H1 (cell line): ENCODE measurements around the gene CENPA. TPM values are rescaled to one million over a fixed set of nuclear protein-coding genes. Genes with fewer than 3 reads are reported as not detected.

Source experiments
- CTCF ChIA-PET: fragments of 300-600 bp; sonication (Branson Sonifier 250); formaldehyde crosslinking; loops from one replicate; lab custom pipeline; 2021; ENCODE audit not compliant: partially characterized antibody; lab: Charles Lee
- POLR2A ChIA-PET: fragments of 300-600 bp; sonication (Branson Sonifier 250); formaldehyde crosslinking; loops from one replicate; lab custom pipeline; 2021; ENCODE audit warnings: inconsistent platforms; ENCODE audit not compliant: partially characterized antibody; lab: Charles Lee
- DNase-seq, 2 experiments: peaks; one replicate each; pipeline versions ENCODE4 v3.0.0 to v3.0.0-alpha.2; 2010 to 2022; ENCODE audit warnings: low spot score in 2 of 2, low read depth in 1 of 2, mixed read lengths in 1 of 2
- FAIRE-seq: peaks from 2 replicates; lab custom pipeline; 2011; peaks lifted over from hg19 to GRCh38; lab: Jason Lieb, UNC
- H2AFZ ChIP-seq: 2 replicates; pipeline ENCODE4 v1.8.1; 2012; ENCODE audit warnings: low read length, inconsistent platforms
- H2AK5ac ChIP-seq: 2 replicates; pipeline ENCODE4 v1.6.1; 2013; ENCODE audit warnings: low read depth, low read length
- H2BK120ac ChIP-seq: replicated peaks from 2 replicates; pipeline ENCODE3; 2013; ENCODE audit warnings: low read depth, low read length, inconsistent platforms
- H2BK12ac ChIP-seq: 2 replicates; pipeline ENCODE4 v1.6.1; 2013; ENCODE audit warnings: low read depth, low read length
- H2BK15ac ChIP-seq: 2 replicates; pipeline ENCODE4 v1.6.1; 2013; ENCODE audit warnings: low read length
- H2BK20ac ChIP-seq: 2 replicates; pipeline ENCODE4 v1.6.1; 2013; ENCODE audit warnings: low read length
- H2BK5ac ChIP-seq: 2 replicates; pipeline ENCODE4 v1.6.1; 2013; ENCODE audit warnings: low read depth, low read length
- H3K14ac ChIP-seq: 2 replicates; pipeline ENCODE4 v1.6.1; 2013; ENCODE audit warnings: inconsistent platforms; ENCODE audit not compliant: insufficient read length
- H3K18ac ChIP-seq: 2 replicates; pipeline ENCODE4 v1.6.1; 2013; ENCODE audit warnings: low read length; ENCODE audit errors: extremely low read depth
- H3K23ac ChIP-seq: 2 replicates; pipeline ENCODE4 v1.6.1; 2013; ENCODE audit warnings: inconsistent platforms; ENCODE audit not compliant: insufficient read length
- H3K23me2 ChIP-seq: 2 replicates; pipeline ENCODE4 v1.6.1; 2013; ENCODE audit warnings: low read depth, low read length
- H3K27ac ChIP-seq: 2 replicates; pipeline ENCODE4 v1.6.1; 2011; ENCODE audit warnings: low read depth, low read length, inconsistent platforms
- H3K27me3 ChIP-seq, 4 experiments: replicated peaks in 1 of 4; 1 replicate in 1 of 4; 2 replicates in 3 of 4; pipeline versions ENCODE4 v1.6.1 to v1.8.1; 2011 to 2013; ENCODE audit warnings: low read length in 3 of 4, mild to moderate bottlenecking in 3 of 4, inconsistent platforms in 2 of 4, mixed read lengths in 2 of 4, moderate library complexity in 1 of 4; ENCODE audit not compliant: control insufficient read depth in 3 of 4, insufficient read depth in 3 of 4; ENCODE audit errors: extremely low read depth in 1 of 4
- H3K36me3 ChIP-seq, 4 experiments: 2 replicates each; pipeline versions ENCODE4 v1.6.1 to v1.8.1; 2011 to 2013; ENCODE audit warnings: mild to moderate bottlenecking in 4 of 4, low read length in 3 of 4, moderate library complexity in 2 of 4, control low read depth in 1 of 4, inconsistent platforms in 1 of 4; ENCODE audit not compliant: insufficient read depth in 4 of 4, control insufficient read depth in 2 of 4
- H3K4ac ChIP-seq: replicated peaks from 2 replicates; pipeline ENCODE3; 2013; ENCODE audit warnings: low read length, low read depth, mixed read lengths, inconsistent platforms; ENCODE audit not compliant: insufficient read length
- H3K4me1 ChIP-seq, 4 experiments: replicated peaks in 1 of 4; 1 replicate in 1 of 4; 2 replicates in 3 of 4; pipeline versions ENCODE4 v1.6.1 to v1.8.1; 2011 to 2013; ENCODE audit warnings: low read length in 3 of 4, inconsistent platforms in 2 of 4, mixed read lengths in 1 of 4; ENCODE audit not compliant: insufficient read depth in 4 of 4, control insufficient read depth in 3 of 4
- H3K4me2 ChIP-seq, 2 experiments: 2 replicates each; pipeline versions ENCODE4 v1.6.1 to v1.8.1; 2011 to 2013; ENCODE audit warnings: low read depth in 2 of 2, low read length in 2 of 2, control low read depth in 1 of 2, inconsistent platforms in 1 of 2, mild to moderate bottlenecking in 1 of 2; ENCODE audit not compliant: insufficient read depth in 1 of 2
- H3K4me3 ChIP-seq, 4 experiments: fragments of 200-600, 300-600 bp in 1 of 4; sonication (generic), shearing (Covaris generic), sonication (Bioruptor Twin) in 1 of 4; 2 replicates each; pipeline versions ENCODE4 v1.5.1 to v1.8.1; 2011 to 2016; ENCODE audit warnings: low read length in 4 of 4, low read depth in 3 of 4, control low read depth in 2 of 4, inconsistent platforms in 2 of 4, mild to moderate bottlenecking in 2 of 4, mixed read lengths in 1 of 4, moderate library complexity in 1 of 4; ENCODE audit not compliant: insufficient read depth in 2 of 4; ENCODE audit errors: extremely low read depth in 1 of 4
- H3K56ac ChIP-seq: replicated peaks from 2 replicates; pipeline ENCODE3; 2013; ENCODE audit warnings: low read depth, mild to moderate bottlenecking, mixed read lengths, low read length, inconsistent platforms; ENCODE audit not compliant: insufficient read length
- H3K79me1 ChIP-seq: 2 replicates; pipeline ENCODE4 v1.6.1; 2013; ENCODE audit warnings: low read depth, low read length, control low read depth
- H3K79me2 ChIP-seq, 2 experiments: 2 replicates each; pipeline versions ENCODE4 v1.6.1 to v1.8.1; 2012 to 2013; ENCODE audit warnings: low read length in 2 of 2, mild to moderate bottlenecking in 2 of 2, inconsistent platforms in 1 of 2; ENCODE audit not compliant: insufficient read depth in 2 of 2, control insufficient read depth in 1 of 2
- H3K9ac ChIP-seq, 4 experiments: replicated peaks in 1 of 4; 1 replicate in 1 of 4; 2 replicates in 3 of 4; pipeline versions ENCODE4 v1.6.1 to v1.8.1; 2011 to 2013; ENCODE audit warnings: low read depth in 3 of 4, low read length in 3 of 4, control low read depth in 2 of 4, mild to moderate bottlenecking in 2 of 4, moderate library complexity in 2 of 4, inconsistent platforms in 1 of 4; ENCODE audit errors: extremely low read depth in 1 of 4
- H3K9me3 ChIP-seq, 2 experiments: 2 replicates each; pipeline versions ENCODE4 v1.6.1 to v1.8.1; 2012 to 2013; ENCODE audit warnings: mild to moderate bottlenecking in 2 of 2, moderate library complexity in 2 of 2, control low read depth in 1 of 2, inconsistent platforms in 1 of 2, low read depth in 1 of 2, low read length in 1 of 2, mixed read lengths in 1 of 2; ENCODE audit not compliant: insufficient read depth in 2 of 2
- H4K20me1 ChIP-seq, 2 experiments: replicated peaks in 1 of 2; 2 replicates each; pipeline versions ENCODE3 to v1.8.1; 2011 to 2013; ENCODE audit warnings: inconsistent platforms in 2 of 2, low read length in 2 of 2, mild to moderate bottlenecking in 1 of 2; ENCODE audit not compliant: insufficient read depth in 2 of 2, control insufficient read depth in 1 of 2
- H4K5ac ChIP-seq: 2 replicates; pipeline ENCODE4 v1.6.1; 2013; ENCODE audit warnings: low read length, low read depth, mixed read lengths, inconsistent platforms; ENCODE audit not compliant: insufficient read length
- H4K8ac ChIP-seq: 2 replicates; pipeline ENCODE4 v1.8.0; 2013; ENCODE audit warnings: mild to moderate bottlenecking, moderate library complexity, low read length, inconsistent platforms; ENCODE audit not compliant: insufficient read depth; ENCODE audit errors: extremely low read depth
- H4K91ac ChIP-seq: replicated peaks from 2 replicates; pipeline ENCODE3; 2013; ENCODE audit warnings: low read length, mixed read lengths, inconsistent platforms; ENCODE audit not compliant: insufficient read length
- BCL11A ChIP-seq, 2 experiments: IDR thresholded peaks; one replicate each; pipeline ENCODE4 v1.6.1; 2011; ENCODE audit warnings: low read depth in 2 of 2, low read length in 2 of 2, mild to moderate bottlenecking in 2 of 2
- CHD1 ChIP-seq: IDR thresholded peaks from 2 replicates; pipeline ENCODE4 v1.6.1; 2012; ENCODE audit warnings: low read depth, low read length, improper control_type of control experiment
- KDM1A ChIP-seq: fragments of 200-600, 300-600 bp; sonication (generic); IDR thresholded peaks from 2 replicates; pipeline ENCODE4 v1.7.1; 2016; ENCODE audit warnings: mild to moderate bottlenecking, low read length, borderline replicate concordance
- NRF1 ChIP-seq: IDR thresholded peaks from 2 replicates; pipeline ENCODE4 v1.6.1; 2011; ENCODE audit warnings: mild to moderate bottlenecking, low read depth, low read length, improper control_type of control experiment
- POLR2A ChIP-seq, 2 experiments: IDR thresholded peaks; 1 replicate in 1 of 2; 2 replicates in 1 of 2; pipeline ENCODE4 v1.6.1; 2011; ENCODE audit warnings: low read depth in 2 of 2, low read length in 2 of 2, mild to moderate bottlenecking in 2 of 2; ENCODE audit errors: control extremely low read depth in 1 of 2
- RXRA ChIP-seq: IDR thresholded peaks from 2 replicates; pipeline ENCODE4 v1.6.1; 2011; ENCODE audit warnings: low read depth, mild to moderate bottlenecking, low read length, moderate library complexity; ENCODE audit not compliant: insufficient read depth
- SAP30 ChIP-seq: fragments of 300-600 bp; sonication (generic); IDR thresholded peaks from 2 replicates; pipeline ENCODE4 v1.7.1; 2012; ENCODE audit warnings: low read length, moderate library complexity, mild to moderate bottlenecking, inconsistent platforms; ENCODE audit not compliant: insufficient read depth, insufficient replicate concordance
- SIX5 ChIP-seq: IDR thresholded peaks from 2 replicates; pipeline ENCODE4 v1.6.1; 2011; ENCODE audit warnings: mild to moderate bottlenecking, low read depth, low read length
- SP4 ChIP-seq: IDR thresholded peaks from 2 replicates; pipeline ENCODE4 v1.6.1; 2012; ENCODE audit warnings: low read length, inconsistent platforms
- WGBS, 2 experiments: shearing (Covaris generic) in 1 of 2; methylation state at CpG; one replicate each; pipeline versions ENCODE4 v1.1.6 to v1.1.7; 2013 to 2015; ENCODE audit warnings: low lambda C conversion rate in 2 of 2, mixed read lengths in 2 of 2, inconsistent platforms in 1 of 2, low coverage in 1 of 2, missing lambda C conversion rate in 1 of 2; ENCODE audit not compliant: insufficient replicate concordance in 2 of 2, insufficient coverage in 1 of 2, insufficient read length in 1 of 2; ENCODE audit errors: extremely low coverage in 1 of 2, missing lambda C conversion rate in 1 of 2; 5-methylcytosine and 5-hydroxymethylcytosine counted together
- polyA plus RNA-seq, 7 experiments: library from polyadenylated mRNA; depleted of rRNA in 3 of 7; stranded (reverse) in 5 of 7; unstranded in 2 of 7; fragments of >200 nt in 5 of 7; fragments of 200-250 nt in 2 of 7; gene quantifications; 1 replicate in 5 of 7; 2 replicates in 1 of 7; 4 replicates in 1 of 7; pipeline versions ENCODE4 v1.2.1 to v1.2.3, GENCODE V29; 2011 to 2013; ENCODE audit warnings: missing spikeins in 2 of 7, mixed read lengths in 2 of 7
- total RNA-seq: library from RNA; stranded (reverse); fragmentation: NEBNext Ultra II Directional; extraction: Animal tissue kit (Norgen Biotek cat#: 25700); gene quantifications from 2 replicates; pipeline ENCODE4 v1.2.1, GENCODE V29; 2021
- TF ChIP-seq, protein P1 (sequence below): IDR thresholded peaks from 2 replicates; pipeline ENCODE4 v1.6.1; 2011; ENCODE audit warnings: low read length, improper control_type of control experiment

CENPA gene
- total and polyA plus RNA-seq, 2 of the 8 experiments (the other 6 are each of a cell fraction or from before 2014, with no cell fraction given): 19.4 to 30.9 TPM

DNA sequence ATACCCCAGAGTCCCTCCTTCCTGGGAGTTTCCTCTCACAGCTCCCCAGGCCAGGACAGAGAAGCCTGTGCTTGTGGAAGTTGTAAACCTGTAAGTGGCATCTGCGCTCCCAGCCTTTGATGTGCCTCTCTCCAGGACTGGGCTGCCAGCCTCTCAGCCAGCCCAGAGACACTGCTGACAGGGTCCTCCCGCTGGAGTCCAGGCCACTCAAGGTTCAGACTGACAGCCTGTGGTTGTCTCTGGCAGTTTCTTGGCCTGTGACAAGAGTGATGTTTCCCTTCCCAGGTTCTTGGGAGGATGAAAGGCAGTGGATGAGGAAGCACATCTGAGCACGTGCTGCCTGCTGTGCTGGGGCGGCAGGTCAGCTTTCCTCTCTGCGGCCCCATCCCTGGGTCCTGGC lies 18.7 kb upstream of the CENPA start:
- Histone ChIP-seq H3K36me3 (no peaks in the 10 kb centered on the region), H3K4me2 (no peak overlapping the region), H4K20me1 (peaks cover 7 to 8% of the 10 kb centered on the region in 2 experiments), H3K56ac (no peak overlapping the region), H2AK5ac (no peak overlapping the region), H3K9me3 (no peaks in the 10 kb centered on the region), H3K14ac (no peak overlapping the region), H3K27me3 (peaks cover 0 to 6% (median 0%) of the 10 kb centered on the region in 4 experiments; a peak in 2 of 7 replicates), H4K91ac (no peak overlapping the region), H2BK15ac (no peak overlapping the region), H3K79me1 (peaks cover 3% of the 10 kb centered on the region; the same call in 1 of the 2 replicates), H4K5ac (no peak overlapping the region), H4K8ac (no peak overlapping the region), H2BK5ac (no peak overlapping the region), H3K79me2 (peaks cover 0 to 2% of the 10 kb centered on the region in 2 experiments; a peak in 1 of 4 replicates), H3K27ac (no peak overlapping the region), H2BK20ac (no peak overlapping the region), H3K4ac (no peak overlapping the region), H3K9ac (no peak overlapping the region), H3K23me2 (peaks cover 3% of the 10 kb centered on the region; the same call in 1 of the 2 replicates), H3K18ac (no peak overlapping the region), H3K4me3 (no peak overlapping the region), H3K4me1 (peaks cover 0 to 9% (median 4%) of the 10 kb centered on the region in 4 experiments; a peak in 4 of 7 replicates), H2AFZ (no peak overlapping the region), H2BK120ac (no peak overlapping the region), H2BK12ac (no peak overlapping the region), H3K23ac (no peak overlapping the region)
- DNase-seq (no peak), FAIRE-seq (no peak)
- CTCF ChIA-PET: interaction anchor here (0.6 to 3.2 kb wide), 7 partner anchors 8 to 175 kb away, joined by 3 to 11 read pairs (median 3); no protein-coding TSS in a partner anchor
- POLR2A ChIA-PET: interaction anchor here (1.1 kb wide), 1 partner anchor 15 kb away, joined by 3 read pairs; no protein-coding TSS in a partner anchor
- TF ChIP-seq RXRA (no peak), KDM1A (no peak), SP4 (no peak), POLR2A (IDR thresholded peaks at IDR 0.05; ENCODE audit: control extremely low read depth in 1 of 2, low read depth in 2 of 2, low read length in 2 of 2) (no peak), SIX5 (no peak), SAP30 (no peak), NRF1 (no peak), BCL11A (IDR thresholded peaks at IDR 0.05; ENCODE audit: low read depth in 2 of 2, low read length in 2 of 2) (no peak), CHD1 (no peak)
- TF ChIP-seq, protein P1, sequence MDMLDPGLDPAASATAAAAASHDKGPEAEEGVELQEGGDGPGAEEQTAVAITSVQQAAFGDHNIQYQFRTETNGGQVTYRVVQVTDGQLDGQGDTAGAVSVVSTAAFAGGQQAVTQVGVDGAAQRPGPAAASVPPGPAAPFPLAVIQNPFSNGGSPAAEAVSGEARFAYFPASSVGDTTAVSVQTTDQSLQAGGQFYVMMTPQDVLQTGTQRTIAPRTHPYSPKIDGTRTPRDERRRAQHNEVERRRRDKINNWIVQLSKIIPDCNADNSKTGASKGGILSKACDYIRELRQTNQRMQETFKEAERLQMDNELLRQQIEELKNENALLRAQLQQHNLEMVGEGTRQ: no peak
- 81% methylated on average over 5 of the region's 5 CpGs; no CpG with 5 or more reads in 1 of the 2 experiments for WGBS, 2 experiments
